CD4-positive, alpha-beta T cell treated with Interleukin-1 beta for 1 hour (primary cell): ENCODE measurements around the gene RXRB.
"Not testable (repeated sequence)": the region's sequence is repeated elsewhere in the genome, so short reads cannot be mapped to it uniquely, and the experiment has no call there.

ENCODE experiments used
- DNase-seq, 2 donors: peaks; one replicate each; pipeline ENCODE4 v3.0.0-alpha.2; 2020 to 2022

RXRB gene

GRCh38 chr6:33160728-33161344 lies 39.6 kb downstream of the RXRB start:
- no peak for DNase-seq

GRCh38 chr6:33160096-33160495 lies 40.4 kb downstream of the RXRB start:
- no peak for DNase-seq

- DNase-seq = no peak
Measured at GRCh38 chr6:33156964-33157363, 43.5 kb downstream of the RXRB start.

GRCh38 chr6:33156561-33156960 lies 43.9 kb downstream of the RXRB start:
- no peak for DNase-seq

- DNase-seq = no peak
Measured at GRCh38 chr6:33154349-33154748, 46.1 kb downstream of the RXRB start.

- no peak for DNase-seq
Measured at GRCh38 chr6:33151050-33151449, 49.4 kb downstream of the RXRB start.

- not testable (repeated sequence) for DNase-seq
Measured at GRCh38 chr6:33150560-33150959, 49.9 kb downstream of the RXRB start.

GRCh38 chr6:33147807-33148666 lies 52.4 kb downstream of the RXRB start:
- DNase-seq = peak in 1 of 2 donors; percentile 27

GRCh38 chr6:33144373-33144772 lies 56.1 kb downstream of the RXRB start:
- peak in 1 of 2 donors; percentile 32 for DNase-seq
